Neural crest cell (in vitro differentiated cells): Measurements from ENCODE around the gene DIS3L2. TPM values are rescaled to one million over a fixed set of nuclear protein-coding genes. Genes with fewer than 3 reads are reported as not detected.
"Not testable (repeated sequence)": the region's sequence is repeated elsewhere in the genome, so short reads cannot be mapped to it uniquely, and the experiment has no call there.

ENCODE experiments used
- DNase-seq: peaks from one replicate; pipeline ENCODE4 v3.0.0; 2021; ENCODE audit warnings: low read depth, mixed read lengths, low spot score
- H3K27ac Mint-ChIP-seq: one replicate; pipeline ENCODE4 v1.8.0; 2021; ENCODE audit warnings: mild to moderate bottlenecking, mixed read lengths; ENCODE audit not compliant: unreplicated experiment
- H3K27me3 Mint-ChIP-seq: 2 replicates; pipeline ENCODE4 v1.8.0; 2021; ENCODE audit warnings: low read depth, mild to moderate bottlenecking, mixed read lengths
- H3K36me3 Mint-ChIP-seq: 2 replicates; pipeline ENCODE4 v1.8.0; 2021; ENCODE audit warnings: low read depth, mild to moderate bottlenecking, mixed read lengths
- H3K4me1 Mint-ChIP-seq: 2 replicates; pipeline ENCODE4 v1.8.0; 2021; ENCODE audit warnings: mixed read lengths
- H3K4me3 Mint-ChIP-seq: one replicate; pipeline ENCODE4 v1.8.0; 2021; ENCODE audit warnings: mild to moderate bottlenecking, mixed read lengths
- H3K9me3 Mint-ChIP-seq: 2 replicates; pipeline ENCODE4 v1.8.0; 2021; ENCODE audit warnings: mixed read lengths
- total RNA-seq: library from RNA; stranded (reverse); gene quantifications from 2 replicates; pipeline ENCODE4 v1.2.1, GENCODE V29; 2021
- TF ChIP-seq, protein P1 (sequence below): fragments of 200-600 bp; sonication (generic); conservative IDR thresholded peaks from 2 replicates; pipeline ENCODE4 v1.5.0; 2021; ENCODE audit warnings: antibody characterized with exemption, mild to moderate bottlenecking

DIS3L2 gene
- total RNA-seq, 1 donor from 2014 or later, result 51.9 TPM

GRCh38 chr2:232309592-232309991 is 348.1 kb downstream of the DIS3L2 start:
- H3K27ac Mint-ChIP-seq, result peak overlapping the region; percentile 86
- TF ChIP-seq, protein P1, sequence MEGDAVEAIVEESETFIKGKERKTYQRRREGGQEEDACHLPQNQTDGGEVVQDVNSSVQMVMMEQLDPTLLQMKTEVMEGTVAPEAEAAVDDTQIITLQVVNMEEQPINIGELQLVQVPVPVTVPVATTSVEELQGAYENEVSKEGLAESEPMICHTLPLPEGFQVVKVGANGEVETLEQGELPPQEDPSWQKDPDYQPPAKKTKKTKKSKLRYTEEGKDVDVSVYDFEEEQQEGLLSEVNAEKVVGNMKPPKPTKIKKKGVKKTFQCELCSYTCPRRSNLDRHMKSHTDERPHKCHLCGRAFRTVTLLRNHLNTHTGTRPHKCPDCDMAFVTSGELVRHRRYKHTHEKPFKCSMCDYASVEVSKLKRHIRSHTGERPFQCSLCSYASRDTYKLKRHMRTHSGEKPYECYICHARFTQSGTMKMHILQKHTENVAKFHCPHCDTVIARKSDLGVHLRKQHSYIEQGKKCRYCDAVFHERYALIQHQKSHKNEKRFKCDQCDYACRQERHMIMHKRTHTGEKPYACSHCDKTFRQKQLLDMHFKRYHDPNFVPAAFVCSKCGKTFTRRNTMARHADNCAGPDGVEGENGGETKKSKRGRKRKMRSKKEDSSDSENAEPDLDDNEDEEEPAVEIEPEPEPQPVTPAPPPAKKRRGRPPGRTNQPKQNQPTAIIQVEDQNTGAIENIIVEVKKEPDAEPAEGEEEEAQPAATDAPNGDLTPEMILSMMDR, result no peak
- DNase-seq, result no peak
- H3K9me3 Mint-ChIP-seq, result peaks cover 6% of the 10 kb centered on the region
- peaks cover 25% of the 10 kb centered on the region for H3K36me3 Mint-ChIP-seq
- H3K4me3 Mint-ChIP-seq, result no peak overlapping the region
- no peaks in the 10 kb centered on the region for H3K4me1 Mint-ChIP-seq
- no peaks in the 10 kb centered on the region for H3K27me3 Mint-ChIP-seq

GRCh38 chr2:232310121-232310520 is 348.6 kb downstream of the DIS3L2 start:
- H3K4me1 Mint-ChIP-seq, result no peaks in the 10 kb centered on the region
- no peak overlapping the region for H3K27ac Mint-ChIP-seq
- no peak overlapping the region for H3K4me3 Mint-ChIP-seq
- H3K9me3 Mint-ChIP-seq, result peaks cover 6% of the 10 kb centered on the region
- peaks cover 25% of the 10 kb centered on the region for H3K36me3 Mint-ChIP-seq
- TF ChIP-seq, protein P1, result no peak
- no peak for DNase-seq
- no peaks in the 10 kb centered on the region for H3K27me3 Mint-ChIP-seq

DNA sequence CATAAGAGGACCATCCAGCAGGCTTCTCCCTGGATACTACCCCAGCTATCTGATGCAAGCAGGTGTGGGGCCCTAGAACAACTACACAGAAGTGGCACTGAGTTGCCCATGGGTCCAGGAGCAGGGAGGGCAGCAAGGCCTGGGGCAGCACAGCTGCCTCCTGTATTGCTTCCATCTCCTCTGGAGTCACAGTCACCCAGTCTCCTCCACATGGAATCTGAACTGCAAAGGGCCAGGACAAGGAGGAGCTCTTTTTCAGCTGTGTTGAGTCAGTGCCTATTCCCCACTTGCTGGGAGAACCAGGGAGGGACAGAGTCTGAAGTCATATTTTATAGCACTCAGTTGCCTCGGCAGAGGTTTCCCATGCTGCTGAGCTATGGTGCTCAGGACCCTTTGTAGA is 349.2 kb downstream of the DIS3L2 start:
- Mint-ChIP-seq H3K27ac (peak overlapping the region; percentile 75), H3K4me3 (no peak overlapping the region), H3K9me3 (peaks cover 6% of the 10 kb centered on the region), H3K4me1 (no peaks in the 10 kb centered on the region), H3K27me3 (no peaks in the 10 kb centered on the region), H3K36me3 (peaks cover 22% of the 10 kb centered on the region)
- TF ChIP-seq, protein P1, result no peak
- no peak for DNase-seq

GRCh38 chr2:232313645-232314044 is 352.1 kb downstream of the DIS3L2 start:
- peaks cover 18% of the 10 kb centered on the region for H3K36me3 Mint-ChIP-seq
- not testable (repeated sequence) for H3K9me3 Mint-ChIP-seq, DNase-seq, H3K27me3 Mint-ChIP-seq, H3K4me3 Mint-ChIP-seq, H3K27ac Mint-ChIP-seq
- H3K4me1 Mint-ChIP-seq, result peaks cover 15% of the 10 kb centered on the region

DNA sequence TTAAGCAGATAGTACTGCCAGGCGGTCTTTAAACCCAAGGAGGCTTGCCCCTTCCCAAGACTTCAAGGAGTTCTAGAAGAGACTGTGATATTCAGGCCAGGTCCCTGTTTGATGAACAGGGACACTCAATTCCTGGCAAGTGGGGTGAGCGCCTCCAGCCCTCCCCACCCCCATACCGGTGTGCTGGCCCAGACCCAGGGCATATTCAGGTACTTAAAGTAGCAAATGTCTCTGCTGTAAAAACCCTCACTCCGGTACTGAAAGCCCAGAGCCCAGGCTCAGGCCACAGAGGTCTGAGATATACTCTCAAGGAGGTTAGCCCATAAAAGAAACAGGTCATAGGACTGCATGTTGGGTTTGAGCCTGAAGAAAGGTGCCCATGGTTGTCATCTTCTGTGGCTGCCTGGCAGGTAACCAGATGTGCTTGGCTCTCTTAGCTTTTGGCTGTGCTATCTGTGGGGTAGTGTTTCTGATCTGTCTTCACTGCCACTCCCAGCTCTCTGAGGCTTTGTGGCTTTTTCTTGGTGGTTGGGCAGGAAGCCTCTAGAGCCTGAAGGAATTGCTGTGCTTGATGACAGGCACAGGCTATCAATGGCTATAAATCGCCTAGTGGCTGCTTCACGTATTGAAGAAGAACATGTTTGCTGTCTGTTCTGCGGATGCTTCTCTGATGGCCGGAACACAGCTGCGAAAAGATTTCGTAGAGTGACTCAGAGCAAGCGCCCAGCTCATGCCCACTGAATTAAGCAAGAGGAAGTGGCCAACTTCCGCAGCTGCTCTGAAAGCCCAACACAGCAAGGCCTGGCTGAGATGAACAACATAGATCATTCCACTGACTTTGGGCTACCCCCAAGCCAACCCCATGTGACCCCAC is 353.8 kb downstream of the DIS3L2 start:
- TF ChIP-seq, protein P1, result no peak
- Mint-ChIP-seq H3K27ac (no peak overlapping the region), H3K9me3 (peaks cover 6% of the 10 kb centered on the region), H3K4me1 (peaks cover 15% of the 10 kb centered on the region), H3K4me3 (no peak overlapping the region), H3K27me3 (no peaks in the 10 kb centered on the region), H3K36me3 (peaks cover 18% of the 10 kb centered on the region)
- DNase-seq, result no peak

DNA sequence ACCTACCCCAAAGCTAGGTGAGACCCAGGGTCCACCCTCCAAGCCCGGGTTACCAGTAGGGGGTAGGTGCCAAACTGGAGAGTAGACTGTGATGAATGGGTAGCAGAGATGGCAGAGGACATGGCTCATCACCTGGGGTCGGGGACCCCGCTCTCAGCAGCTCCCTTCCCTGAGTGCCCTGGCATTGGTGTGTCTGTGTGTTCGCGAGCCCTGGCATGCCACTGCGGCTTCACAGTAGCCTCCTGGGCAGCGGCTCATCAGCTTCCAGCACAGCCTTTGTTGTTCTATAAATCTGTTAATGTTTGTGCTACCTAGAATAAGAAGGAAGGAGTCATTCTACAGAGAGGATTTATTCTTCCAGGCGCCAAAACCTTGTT is 354.4 kb downstream of the DIS3L2 start:
- Mint-ChIP-seq H3K9me3 (peaks cover 6% of the 10 kb centered on the region), H3K36me3 (peaks cover 18% of the 10 kb centered on the region), H3K27ac (peak overlapping the region; percentile 78), H3K27me3 (no peaks in the 10 kb centered on the region), H3K4me1 (peaks cover 15% of the 10 kb centered on the region), H3K4me3 (no peak overlapping the region)
- no peak for DNase-seq
- TF ChIP-seq, protein P1, result no peak
